ENCODE data around the gene GLP2R. TPM values are rescaled to one million over a fixed set of nuclear protein-coding genes. Genes with fewer than 3 reads are reported as not detected.

The GLP2R gene
- total RNA-seq, 4 donors from 2014 or later = 3.9 to 7.5 (median 5.9) TPM

- TF ChIP-seq CTCF (IDR thresholded peaks at IDR 0.05; ENCODE audit: low read depth) = no peak
Measured at GRCh38 chr17:9790889-9791876, 34.5 kb upstream of the GLP2R start, which contains the start of gene DHRS7C. DHRS7C (minus strand) TSS chr17:9791592; CDS start chr17:9791284, 308 bp downstream.

GRCh38 chr17:9792181-9792840 is 33.4 kb upstream of the GLP2R start:
- no peak for TF ChIP-seq CTCF (IDR thresholded peaks at IDR 0.05; ENCODE audit: low read depth)

- no peak for TF ChIP-seq CTCF (IDR thresholded peaks at IDR 0.05; ENCODE audit: low read depth)
Measured at GRCh38 chr17:9798008-9798407, 27.7 kb upstream of the GLP2R start.

GRCh38 chr17:9798724-9799123 is 27.0 kb upstream of the GLP2R start:
- no peak for TF ChIP-seq CTCF (IDR thresholded peaks at IDR 0.05; ENCODE audit: low read depth)

- no peak for TF ChIP-seq CTCF (IDR thresholded peaks at IDR 0.05; ENCODE audit: low read depth)
Measured at GRCh38 chr17:9801505-9801904, 24.2 kb upstream of the GLP2R start.

GRCh38 chr17:9802294-9802693 is 23.4 kb upstream of the GLP2R start:
- TF ChIP-seq CTCF (IDR thresholded peaks at IDR 0.05; ENCODE audit: low read depth) = no peak

- no peak for TF ChIP-seq CTCF (IDR thresholded peaks at IDR 0.05; ENCODE audit: low read depth)
Measured at GRCh38 chr17:9802697-9803096, 23.0 kb upstream of the GLP2R start.
